C4-2B (cell line): ENCODE results near the gene MRPL24.

ENCODE experiments used
- H3K27ac ChIP-seq: fragments of 450-650 bp; 2 replicates; pipeline ENCODE4 v1.5.1; 2017
- ZFX ChIP-seq: fragments of 450-650 bp; IDR thresholded peaks from 2 replicates; pipeline ENCODE4 v1.6.1; 2017
- TF ChIP-seq, protein P1 (sequence below): fragments of 450-650 bp; conservative IDR thresholded peaks from 2 replicates; pipeline ENCODE4 v1.5.1; 2017; ENCODE audit warnings: mild to moderate bottlenecking

The MRPL24 gene

GRCh38 chr1:156698995-156699394 lies 41.9 kb downstream of the MRPL24 start:
- no peak overlapping the region for H3K27ac ChIP-seq
- TF ChIP-seq ZFX: no peak
- TF ChIP-seq, protein P1, sequence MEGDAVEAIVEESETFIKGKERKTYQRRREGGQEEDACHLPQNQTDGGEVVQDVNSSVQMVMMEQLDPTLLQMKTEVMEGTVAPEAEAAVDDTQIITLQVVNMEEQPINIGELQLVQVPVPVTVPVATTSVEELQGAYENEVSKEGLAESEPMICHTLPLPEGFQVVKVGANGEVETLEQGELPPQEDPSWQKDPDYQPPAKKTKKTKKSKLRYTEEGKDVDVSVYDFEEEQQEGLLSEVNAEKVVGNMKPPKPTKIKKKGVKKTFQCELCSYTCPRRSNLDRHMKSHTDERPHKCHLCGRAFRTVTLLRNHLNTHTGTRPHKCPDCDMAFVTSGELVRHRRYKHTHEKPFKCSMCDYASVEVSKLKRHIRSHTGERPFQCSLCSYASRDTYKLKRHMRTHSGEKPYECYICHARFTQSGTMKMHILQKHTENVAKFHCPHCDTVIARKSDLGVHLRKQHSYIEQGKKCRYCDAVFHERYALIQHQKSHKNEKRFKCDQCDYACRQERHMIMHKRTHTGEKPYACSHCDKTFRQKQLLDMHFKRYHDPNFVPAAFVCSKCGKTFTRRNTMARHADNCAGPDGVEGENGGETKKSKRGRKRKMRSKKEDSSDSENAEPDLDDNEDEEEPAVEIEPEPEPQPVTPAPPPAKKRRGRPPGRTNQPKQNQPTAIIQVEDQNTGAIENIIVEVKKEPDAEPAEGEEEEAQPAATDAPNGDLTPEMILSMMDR: no peak

DNA sequence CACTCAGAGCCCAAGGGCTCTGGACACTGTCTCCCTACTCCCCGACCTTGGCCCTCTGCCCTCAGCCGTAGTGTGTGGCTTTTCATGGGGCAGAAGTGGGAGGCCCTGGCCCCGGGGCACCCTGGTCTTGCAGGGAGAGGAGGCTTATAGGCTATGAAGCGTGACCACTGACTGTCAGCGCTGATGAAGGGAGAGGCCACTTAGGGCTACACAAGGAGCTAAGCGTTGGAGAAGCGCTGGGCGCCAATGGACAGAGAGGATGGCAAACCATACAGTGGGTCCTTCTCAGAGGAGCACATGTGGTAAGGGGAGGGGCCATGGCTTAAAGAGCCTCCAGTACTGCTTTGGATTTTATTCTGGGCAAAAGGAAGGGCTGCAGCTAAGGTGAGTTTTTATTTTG lies 43.4 kb downstream of the MRPL24 start:
- TF ChIP-seq, protein P1: no peak
- TF ChIP-seq ZFX: no peak
- no peak overlapping the region for H3K27ac ChIP-seq

GRCh38 chr1:156696755-156697154 lies 44.1 kb downstream of the MRPL24 start:
- TF ChIP-seq, protein P1: no peak
- TF ChIP-seq ZFX: no peak
- H3K27ac ChIP-seq: no peak overlapping the region

DNA sequence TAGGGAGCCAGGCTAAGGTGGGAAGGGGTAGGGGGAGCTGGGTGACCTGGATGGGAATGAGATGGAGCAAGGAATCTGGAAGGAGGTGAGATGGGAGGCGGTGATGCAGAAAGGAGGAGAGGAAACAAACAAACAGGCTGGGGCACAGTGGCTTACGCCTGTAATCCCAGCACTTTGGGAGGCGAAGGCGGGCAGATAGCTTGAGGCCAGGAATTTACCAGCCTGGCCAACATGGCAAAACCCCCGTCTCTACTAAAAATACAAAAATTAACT lies 46.3 kb downstream of the MRPL24 start:
- TF ChIP-seq, protein P1: no peak
- TF ChIP-seq ZFX: no peak
- H3K27ac ChIP-seq: peak overlapping the region; percentile 76

- TF ChIP-seq, protein P1: no peak
- no peak for TF ChIP-seq ZFX
- peak overlapping the region; percentile 76 for H3K27ac ChIP-seq
Measured at GRCh38 chr1:156693848-156694689, 46.8 kb downstream of the MRPL24 start.

GRCh38 chr1:156692925-156693847 lies 47.7 kb downstream of the MRPL24 start:
- H3K27ac ChIP-seq: peak overlapping the region; percentile 76
- TF ChIP-seq, protein P1: no peak
- TF ChIP-seq ZFX: no peak

DNA sequence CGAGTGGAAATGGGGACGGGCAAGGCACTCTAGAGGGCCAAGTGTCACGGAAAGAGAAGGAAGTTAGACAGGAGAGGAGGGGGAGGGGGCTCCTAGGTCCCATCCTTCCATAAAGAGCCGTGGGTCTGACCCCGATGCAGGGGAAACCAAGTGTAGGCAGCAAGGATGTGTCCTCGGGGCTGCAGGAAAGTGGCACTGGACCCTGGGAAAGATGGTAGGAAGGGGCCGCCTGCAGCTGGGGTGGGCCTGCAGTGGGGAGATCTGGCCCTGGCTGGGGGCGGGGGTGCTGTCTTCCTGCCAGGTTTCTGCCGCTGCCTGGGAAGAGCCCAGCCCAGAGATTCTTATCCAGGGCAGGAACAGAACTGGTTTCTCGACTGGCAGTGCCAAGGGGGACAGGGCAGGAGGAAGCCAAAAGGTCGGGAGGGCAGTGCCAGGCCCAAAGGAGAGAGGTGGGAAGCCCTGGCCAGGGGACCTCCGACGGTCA lies 48.4 kb downstream of the MRPL24 start:
- H3K27ac ChIP-seq: peak overlapping the region; percentile 76
- TF ChIP-seq, protein P1: no peak
- no peak for TF ChIP-seq ZFX
